Kidney (tissue), 14 donors: ENCODE measurements around the gene PPM1N. TPM values are rescaled to one million over a fixed set of nuclear protein-coding genes. Genes with fewer than 3 reads are reported as not detected.

Experiments used
- DNase-seq, 5 donors: peaks; one replicate each; pipeline ENCODE4 v3.0.0-alpha.2; 2013 to 2020
- FAIRE-seq: peaks from 2 replicates; lab custom pipeline; 2012; peaks lifted over from hg19 to GRCh38; lab: Jason Lieb, UNC
- H3K27ac ChIP-seq, 2 donors: one replicate each; pipeline ENCODE4 v1.7.0; 2013; ENCODE audit warnings: low read depth in 2 of 2, low read length in 2 of 2, inconsistent platforms in 1 of 2
- H3K27me3 ChIP-seq: one replicate; pipeline ENCODE4 v1.7.1; 2013; ENCODE audit warnings: low read length, inconsistent platforms; ENCODE audit not compliant: control insufficient read depth, insufficient read depth
- H3K36me3 ChIP-seq, 3 donors: one replicate each; pipeline versions ENCODE4 v1.7.0 to v1.7.1; 2013; ENCODE audit warnings: low read length in 3 of 3, control low read depth in 1 of 3, inconsistent platforms in 1 of 3; ENCODE audit not compliant: insufficient read depth in 3 of 3, control insufficient read depth in 2 of 3
- H3K4me1 ChIP-seq, 3 donors: one replicate each; pipeline versions ENCODE4 v1.7.0 to v1.7.1; 2013; ENCODE audit warnings: low read length in 3 of 3, inconsistent platforms in 1 of 3, low read depth in 1 of 3; ENCODE audit not compliant: control insufficient read depth in 2 of 3, insufficient read depth in 2 of 3
- H3K4me3 ChIP-seq, 3 donors: one replicate each; pipeline versions ENCODE4 v1.7.0 to v1.8.1; 2013; ENCODE audit warnings: low read length in 3 of 3, control low read depth in 1 of 3, inconsistent platforms in 1 of 3
- H3K9ac ChIP-seq, 3 donors: one replicate each; pipeline versions ENCODE4 v1.7.0 to v1.7.1; 2013; ENCODE audit warnings: low read length in 3 of 3, control low read depth in 1 of 3, inconsistent platforms in 1 of 3
- H3K9me3 ChIP-seq, 3 donors: one replicate each; pipeline versions ENCODE4 v1.7.0 to v1.7.1; 2013; ENCODE audit warnings: low read length in 3 of 3, control low read depth in 1 of 3, inconsistent platforms in 1 of 3; ENCODE audit not compliant: control insufficient read depth in 2 of 3, insufficient read depth in 1 of 3
- intact Hi-C: fragments of 100-400 bp; cut with DNase I; formaldehyde crosslinking; loops from one replicate; pipeline ENCODE4 v1.11.1; 2022
- polyA plus RNA-seq: library from polyadenylated mRNA; stranded (reverse); fragments of 350-450 nt; fragmentation: Illumina TruSeq; extraction: RNeasy Lipid Tissue Mini Kit (QIAGEN cat#74804); gene quantifications from one replicate; pipeline ENCODE4 v1.2.3, GENCODE V29; 2014; ENCODE audit warnings: low read depth, low replicate concordance; ENCODE audit not compliant: insufficient read depth
- total RNA-seq: library from RNA; stranded (reverse); fragmentation: NEBNext Ultra II Directional; extraction: Animal tissue kit (Norgen Biotek cat#: 25700); gene quantifications from one replicate; pipeline ENCODE4 v1.2.1, GENCODE V29; 2021
- TF ChIP-seq, protein P1 (sequence below): IDR thresholded peaks from 3 replicates; pipeline ENCODE4 v1.5.1; 2012; ENCODE audit warnings: mild to moderate bottlenecking, moderate library complexity, borderline replicate concordance; ENCODE audit not compliant: insufficient read depth; ENCODE audit errors: extremely low read depth
- donor health status: control.
- donor health status: control.
- donor health status: control.
- donor health status: control.
- donor health status: control.
- donor health status: DM: yes; HTN: yes; CAD: no.
- donor health status: Normal renal cell carcinoma (clear cell type).

PPM1N gene
- total and polyA plus RNA-seq, 2 donors from 2014 or later, result 0.69 to 2.2 TPM

DNA sequence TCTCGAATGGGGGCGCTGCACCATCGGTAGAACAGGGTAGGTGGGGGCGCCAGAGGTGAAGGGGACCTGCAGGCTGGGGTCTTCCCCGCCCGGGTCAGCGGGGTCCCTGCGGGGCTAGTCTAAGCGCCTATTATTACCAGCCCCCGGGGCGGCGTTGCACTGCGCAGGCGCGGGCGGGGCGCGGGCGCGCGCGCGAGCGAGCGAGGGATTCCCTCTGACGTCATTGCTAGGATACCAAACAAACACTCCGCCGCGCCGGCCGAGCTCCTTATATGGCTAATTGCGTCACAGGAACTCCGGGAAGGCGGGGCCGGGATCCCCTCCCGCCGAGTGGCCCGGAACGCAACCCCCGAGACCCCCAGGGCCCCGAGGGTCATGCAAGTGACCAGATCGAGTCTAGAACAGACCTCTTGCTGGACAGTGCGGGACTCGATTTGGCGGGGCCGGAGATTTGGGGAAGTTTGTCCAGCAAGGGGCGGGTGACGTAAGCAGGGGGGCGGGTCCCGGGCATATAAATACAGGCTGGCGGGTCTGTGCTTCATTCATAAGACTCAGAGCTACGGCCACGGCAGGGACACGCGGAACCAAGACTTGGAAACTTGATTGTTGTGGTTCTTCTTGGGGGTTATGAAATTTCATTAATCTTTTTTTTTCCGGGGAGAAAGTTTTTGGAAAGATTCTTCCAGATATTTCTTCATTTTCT, 30.6 kb upstream of the PPM1N start, which contains the start of gene FOSB:
Gene FOSB, plus strand, starts transcription at position 541 of the 703 bp plus-strand sequence. CDS start 591 bp downstream, outside the sequence.
- DNase-seq (peak; percentile 94 to 98 (median 96)), FAIRE-seq (no peak)
- intact Hi-C loops, result no loop called here
- TF ChIP-seq, protein P1, sequence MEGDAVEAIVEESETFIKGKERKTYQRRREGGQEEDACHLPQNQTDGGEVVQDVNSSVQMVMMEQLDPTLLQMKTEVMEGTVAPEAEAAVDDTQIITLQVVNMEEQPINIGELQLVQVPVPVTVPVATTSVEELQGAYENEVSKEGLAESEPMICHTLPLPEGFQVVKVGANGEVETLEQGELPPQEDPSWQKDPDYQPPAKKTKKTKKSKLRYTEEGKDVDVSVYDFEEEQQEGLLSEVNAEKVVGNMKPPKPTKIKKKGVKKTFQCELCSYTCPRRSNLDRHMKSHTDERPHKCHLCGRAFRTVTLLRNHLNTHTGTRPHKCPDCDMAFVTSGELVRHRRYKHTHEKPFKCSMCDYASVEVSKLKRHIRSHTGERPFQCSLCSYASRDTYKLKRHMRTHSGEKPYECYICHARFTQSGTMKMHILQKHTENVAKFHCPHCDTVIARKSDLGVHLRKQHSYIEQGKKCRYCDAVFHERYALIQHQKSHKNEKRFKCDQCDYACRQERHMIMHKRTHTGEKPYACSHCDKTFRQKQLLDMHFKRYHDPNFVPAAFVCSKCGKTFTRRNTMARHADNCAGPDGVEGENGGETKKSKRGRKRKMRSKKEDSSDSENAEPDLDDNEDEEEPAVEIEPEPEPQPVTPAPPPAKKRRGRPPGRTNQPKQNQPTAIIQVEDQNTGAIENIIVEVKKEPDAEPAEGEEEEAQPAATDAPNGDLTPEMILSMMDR, result peak; percentile 9
- peak within 1 kb of the TSS; percentile 92 to 98 (median 93) for H3K4me3 ChIP-seq
- H3K4me1 ChIP-seq, result peaks cover 0 to 25% (median 9%) of the 10 kb centered on the region in 3 donors
- peak within 1 kb of the TSS; percentile 94 to 97 for H3K27ac ChIP-seq
- peaks cover 9% of the 10 kb centered on the region for H3K27me3 ChIP-seq
- H3K36me3 ChIP-seq, result no peaks in the 10 kb centered on the region
- peak within 1 kb of the TSS; percentile 36 to 95 (median 91) for H3K9ac ChIP-seq
- no peaks in the 10 kb centered on the region for H3K9me3 ChIP-seq

DNA sequence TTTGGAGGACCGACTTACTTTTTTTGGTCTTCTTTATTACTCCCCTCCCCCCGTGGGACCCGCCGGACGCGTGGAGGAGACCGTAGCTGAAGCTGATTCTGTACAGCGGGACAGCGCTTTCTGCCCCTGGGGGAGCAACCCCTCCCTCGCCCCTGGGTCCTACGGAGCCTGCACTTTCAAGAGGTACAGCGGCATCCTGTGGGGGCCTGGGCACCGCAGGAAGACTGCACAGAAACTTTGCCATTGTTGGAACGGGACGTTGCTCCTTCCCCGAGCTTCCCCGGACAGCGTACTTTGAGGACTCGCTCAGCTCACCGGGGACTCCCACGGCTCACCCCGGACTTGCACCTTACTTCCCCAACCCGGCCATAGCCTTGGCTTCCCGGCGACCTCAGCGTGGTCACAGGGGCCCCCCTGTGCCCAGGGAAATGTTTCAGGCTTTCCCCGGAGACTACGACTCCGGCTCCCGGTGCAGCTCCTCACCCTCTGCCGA, 30.0 kb upstream of the PPM1N start:
- H3K4me3 ChIP-seq, result peak overlapping the region; percentile 92 to 98 (median 93)
- peaks cover 14% of the 10 kb centered on the region for H3K27me3 ChIP-seq
- peak overlapping the region; percentile 94 to 97 for H3K27ac ChIP-seq
- peaks cover 0 to 30% (median 9%) of the 10 kb centered on the region in 3 donors for H3K4me1 ChIP-seq
- no peaks in the 10 kb centered on the region for H3K9me3 ChIP-seq
- no peaks in the 10 kb centered on the region for H3K36me3 ChIP-seq
- intact Hi-C loops, result no loop called here
- FAIRE-seq (no peak), DNase-seq (peak in 3 of 5 donors; percentile 54 to 81 (median 76))
- TF ChIP-seq, protein P1, result no peak
- peak overlapping the region; percentile 36 to 95 (median 46) for H3K9ac ChIP-seq

DNA sequence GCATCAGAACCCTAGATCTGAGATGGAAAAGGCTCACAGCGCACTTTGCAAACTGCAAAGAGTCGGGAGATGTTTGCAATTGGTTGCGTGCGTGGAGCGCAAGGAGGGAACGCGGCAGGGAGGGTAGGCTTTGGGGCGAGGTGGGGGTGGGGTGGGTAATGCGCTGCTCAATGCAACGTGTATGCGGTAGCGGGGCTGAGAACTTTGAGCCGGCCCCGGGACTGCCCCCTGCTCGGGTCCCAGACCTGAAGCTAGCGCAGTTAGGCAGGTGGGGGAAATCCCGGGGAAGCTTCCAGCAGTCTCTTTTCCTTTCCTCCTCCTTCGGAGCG, 29.5 kb upstream of the PPM1N start:
- peaks cover 19% of the 10 kb centered on the region for H3K27me3 ChIP-seq
- no peaks in the 10 kb centered on the region for H3K36me3 ChIP-seq
- peak in 2 of 5 donors; percentile 45 to 78 for DNase-seq
- H3K4me1 ChIP-seq, result peaks cover 0 to 30% (median 9%) of the 10 kb centered on the region in 3 donors
- FAIRE-seq, result no peak
- peak overlapping the region; percentile 36 to 95 (median 91) for H3K9ac ChIP-seq
- H3K4me3 ChIP-seq, result peak overlapping the region; percentile 92 to 98 (median 93)
- TF ChIP-seq, protein P1, result no peak
- intact Hi-C loops, result no loop called here
- H3K9me3 ChIP-seq, result no peaks in the 10 kb centered on the region
- H3K27ac ChIP-seq, result peak overlapping the region; percentile 94 to 97
